T-cell (primary cell): ENCODE measurements around the gene SYTL1. TPM values are rescaled to one million over a fixed set of nuclear protein-coding genes. Genes with fewer than 3 reads are reported as not detected.

ENCODE experiments used
- ATAC-seq, 4 experiments: fragments of 200-7000 bp in 3 of 4; fragments of 150-1000 bp in 1 of 4; cut with Tn5 transposase; replicated peaks in 1 of 4; 1 replicate in 3 of 4; 2 replicates in 1 of 4; pipeline ENCODE4 v1.10.0; 2021; ENCODE audit warnings: moderate library complexity in 3 of 4, mild to moderate bottlenecking in 2 of 4, moderate number of reproducible peaks in 1 of 4
- CTCF ChIA-PET, 2 donors: fragments of 300-600 bp; sonication (Branson Sonifier 250); formaldehyde crosslinking; loops; one replicate each; lab custom pipeline; 2022; ENCODE audit warnings: antibody characterized with exemption in 2 of 2; lab: Charles Lee
- POLR2A ChIA-PET, 2 donors: fragments of 300-600 bp; sonication (Branson Sonifier 250); formaldehyde crosslinking; loops; one replicate each; lab custom pipeline; 2022; ENCODE audit warnings: antibody characterized with exemption in 2 of 2; lab: Charles Lee
- DNase-seq, 35 experiments: peaks; one replicate each; pipeline versions ENCODE4 v3.0.0 to v3.0.0-alpha.2; 2013 to 2023
- H3K27ac ChIP-seq: one replicate; pipeline ENCODE4 v1.5.1; 2013; ENCODE audit warnings: low read length
- H3K27me3 ChIP-seq, 2 experiments: replicated peaks in 1 of 2; 1 replicate in 1 of 2; 2 replicates in 1 of 2; pipeline versions ENCODE4 v1.6.1 to v1.7.0; 2013; ENCODE audit warnings: low read length in 1 of 2, mixed read lengths in 1 of 2; ENCODE audit not compliant: control insufficient read depth in 2 of 2, insufficient read depth in 2 of 2; ENCODE audit errors: extremely low read depth in 1 of 2
- H3K36me3 ChIP-seq, 2 donors: 1 replicate in 1 of 2; 2 replicates in 1 of 2; pipeline versions ENCODE4 v1.6.1 to v1.7.0; 2013; ENCODE audit warnings: low read length in 1 of 2; ENCODE audit not compliant: control insufficient read depth in 2 of 2, insufficient read depth in 1 of 2; ENCODE audit errors: extremely low read depth in 1 of 2
- H3K4me1 ChIP-seq, 2 experiments: 1 replicate in 1 of 2; 2 replicates in 1 of 2; pipeline versions ENCODE4 v1.6.1 to v1.7.0; 2013; ENCODE audit warnings: low read length in 2 of 2, mixed read lengths in 1 of 2; ENCODE audit not compliant: insufficient read depth in 2 of 2, control insufficient read depth in 1 of 2; ENCODE audit errors: extremely low read depth in 1 of 2
- H3K4me3 ChIP-seq, 2 donors: 1 replicate in 1 of 2; 2 replicates in 1 of 2; pipeline versions ENCODE4 v1.5.1 to v1.7.0; 2013; ENCODE audit warnings: mild to moderate bottlenecking in 2 of 2, low read length in 1 of 2, moderate library complexity in 1 of 2; ENCODE audit not compliant: control insufficient read depth in 1 of 2; ENCODE audit errors: extremely low read depth in 1 of 2
- H3K9me3 ChIP-seq: 2 replicates; pipeline ENCODE4 v1.7.0; 2013
- H3K27ac Mint-ChIP-seq, 2 donors: one replicate each; pipeline ENCODE4 v1.8.0; 2020 to 2021; ENCODE audit warnings: mild to moderate bottlenecking in 2 of 2, mixed read lengths in 2 of 2
- H3K27me3 Mint-ChIP-seq, 2 donors: one replicate each; pipeline ENCODE4 v1.8.0; 2021 to 2022; ENCODE audit warnings: mixed read lengths in 2 of 2
- H3K36me3 Mint-ChIP-seq: one replicate; pipeline ENCODE4 v1.8.0; 2021; ENCODE audit warnings: mixed read lengths
- H3K4me1 Mint-ChIP-seq, 3 donors: one replicate each; pipeline ENCODE4 v1.8.0; 2020 to 2022; ENCODE audit warnings: mixed read lengths in 3 of 3, mild to moderate bottlenecking in 1 of 3
- H3K4me3 Mint-ChIP-seq, 3 donors: one replicate each; pipeline ENCODE4 v1.8.0; 2020 to 2022; ENCODE audit warnings: mild to moderate bottlenecking in 3 of 3, mixed read lengths in 3 of 3, moderate library complexity in 3 of 3
- H3K9me3 Mint-ChIP-seq, 3 donors: one replicate each; pipeline ENCODE4 v1.8.0; 2020 to 2022; ENCODE audit warnings: mixed read lengths in 3 of 3
- WGBS: methylation state at CpG from one replicate; pipeline ENCODE4 v1.1.5; 2013; ENCODE audit warnings: missing lambda C conversion rate; ENCODE audit not compliant: insufficient coverage; 5-methylcytosine and 5-hydroxymethylcytosine counted together
- total RNA-seq, 35 experiments: library from RNA in 6 of 35; stranded (reverse) in 6 of 35; fragments of 120-200 nt in 1 of 35; gene quantifications; one replicate each; pipeline versions ENCODE4 v1.2.1 to v1.2.4 and lab custom pipeline; 2013 to 2026

The SYTL1 gene
- total RNA-seq, 5 donors from 2014 or later (not counting 1 experiment from before 2014, with no cell fraction given): 169 to 240 (median 199) TPM

DNA sequence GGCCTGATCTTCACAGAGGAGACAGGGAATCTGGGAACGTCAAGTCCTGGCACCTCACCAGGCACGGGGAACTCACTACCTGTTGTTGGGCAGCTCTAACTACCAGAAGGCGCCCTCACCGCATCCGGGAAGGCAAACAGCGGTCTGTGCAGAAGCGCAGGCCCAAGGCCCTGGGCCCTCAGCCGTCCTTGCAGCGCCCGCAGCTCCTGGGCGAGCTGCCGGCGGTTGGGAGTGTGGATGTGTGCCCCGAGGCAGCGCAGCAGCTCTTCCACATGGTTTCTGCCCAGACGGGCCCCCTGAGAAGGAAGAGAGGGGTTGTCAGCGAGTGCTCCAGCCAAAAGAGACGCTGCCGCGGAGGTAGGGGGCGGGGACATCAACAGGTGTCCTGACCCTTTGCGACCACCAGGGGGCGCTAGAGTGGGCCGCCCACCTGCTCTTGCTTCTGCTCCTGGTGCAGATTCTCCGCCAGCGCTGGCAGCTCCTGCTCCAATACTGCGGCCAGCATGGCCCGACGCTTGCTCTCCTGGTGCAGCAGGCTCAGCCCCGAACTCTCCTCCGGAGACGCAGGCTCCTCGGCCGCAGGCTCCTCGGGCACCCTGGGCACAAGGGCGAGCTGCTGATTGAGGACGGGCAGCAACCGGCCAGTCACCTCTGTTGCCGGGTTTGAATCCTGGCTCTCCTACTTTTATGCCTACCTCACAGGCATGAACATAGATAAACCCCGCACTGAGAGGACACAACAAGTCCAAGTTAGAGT, 15.6 kb downstream of the SYTL1 start:
- CTCF ChIA-PET: interaction anchor here (0.5 to 1.9 kb wide), 12 partner anchors 9 to 317 kb away, joined by 3 to 9 read pairs (median 3); partner anchors contain the start of gene MAP3K6 (in 1 of the 2)
- no peaks in the 10 kb centered on the region for H3K27me3 ChIP-seq
- DNase-seq: peak; percentile 58 to 90 (median 80)
- no peaks in the 10 kb centered on the region for H3K27me3 Mint-ChIP-seq
- peak overlapping the region; percentile 75 to 80 (median 75) for H3K4me3 Mint-ChIP-seq
- ATAC-seq: peak; percentile 79 to 83 (median 81)
- H3K9me3 ChIP-seq: no peaks in the 10 kb centered on the region
- peak overlapping the region; percentile 62 for H3K27ac ChIP-seq
- peaks cover 33 to 51% (median 40%) of the 10 kb centered on the region in 3 donors for H3K4me1 Mint-ChIP-seq
- WGBS: 6% methylated on average over 34 of the region's 40 CpGs
- H3K36me3 Mint-ChIP-seq: no peaks in the 10 kb centered on the region
- POLR2A ChIA-PET: interaction anchor here (0.6 to 0.7 kb wide), 2 partner anchors 127 to 1286 kb away, joined by 3 to 8 read pairs; no protein-coding TSS in a partner anchor
- peaks cover 5 to 8% of the 10 kb centered on the region in 2 donors for H3K36me3 ChIP-seq
- peak overlapping the region; percentile 61 to 73 for H3K4me3 ChIP-seq
- no peaks in the 10 kb centered on the region for H3K9me3 Mint-ChIP-seq
- H3K4me1 ChIP-seq: peaks cover 8 to 60% of the 10 kb centered on the region in 2 experiments
- peak overlapping the region; percentile 85 to 86 for H3K27ac Mint-ChIP-seq

DNA sequence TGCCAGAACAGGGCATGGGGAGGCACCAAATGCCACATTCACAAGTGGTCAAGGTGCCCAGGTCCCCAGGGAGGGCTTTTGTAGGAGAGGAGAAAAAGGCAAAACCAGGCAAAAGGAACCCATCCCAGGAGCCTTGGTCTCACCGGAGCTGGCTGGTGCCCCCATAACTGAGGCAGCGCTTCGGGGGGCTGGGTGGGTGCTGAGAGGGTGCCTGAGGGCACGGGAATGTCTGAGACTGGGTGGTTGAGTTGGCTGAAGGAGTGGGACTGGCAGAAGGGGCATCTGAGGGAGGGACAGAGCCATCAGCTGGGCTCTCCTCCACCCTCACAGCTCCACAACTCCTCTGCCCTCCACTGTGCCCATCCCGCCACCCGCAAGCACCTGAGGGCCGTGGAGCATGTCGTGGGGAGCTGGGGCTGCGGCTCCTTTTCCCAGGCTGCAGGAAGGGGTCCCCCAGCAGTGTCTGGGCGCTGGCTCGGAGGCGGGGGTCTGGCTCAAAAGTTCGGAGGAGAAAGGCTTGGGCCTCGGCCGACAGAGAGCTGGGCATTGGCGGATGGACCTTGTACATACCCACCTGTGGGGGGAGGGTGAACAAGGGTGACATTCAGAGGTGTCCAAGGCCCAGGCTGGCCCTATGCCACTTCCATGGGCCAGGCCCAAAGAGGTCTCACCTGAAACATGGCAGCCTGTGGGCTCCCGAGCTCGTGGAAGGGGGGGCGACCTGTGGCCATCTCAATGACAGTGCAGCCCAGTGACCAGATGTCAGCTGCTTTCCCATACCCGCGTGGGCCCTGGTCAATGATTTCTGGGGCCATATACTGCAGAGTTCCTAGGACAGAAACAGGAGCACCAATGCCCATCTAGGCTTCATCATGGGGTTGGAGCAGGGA, 16.5 kb downstream of the SYTL1 start:
- Histone ChIP-seq H3K36me3 (peaks cover 2 to 5% of the 10 kb centered on the region in 2 donors), H3K9me3 (no peaks in the 10 kb centered on the region), H3K4me1 (peaks cover 8 to 60% of the 10 kb centered on the region in 2 experiments), H3K27me3 (no peaks in the 10 kb centered on the region), H3K27ac (no peak overlapping the region), H3K4me3 (no peak overlapping the region)
- CTCF ChIA-PET: interaction anchor here (0.6 to 1.9 kb wide), 7 partner anchors 8 to 180 kb away, joined by 3 to 9 read pairs (median 3); partner anchors contain the start of gene MAP3K6 (in 1 of the 2)
- POLR2A ChIA-PET: no interaction called here
- no peak for DNase-seq
- ATAC-seq: no peak
- WGBS: 98% methylated on average over 17 of the region's 21 CpGs
- H3K27me3 Mint-ChIP-seq: no peaks in the 10 kb centered on the region
- H3K4me1 Mint-ChIP-seq: peaks cover 33 to 52% (median 42%) of the 10 kb centered on the region in 3 donors
- H3K27ac Mint-ChIP-seq: peak overlapping the region in 1 of 2 donors; percentile 85
- H3K36me3 Mint-ChIP-seq: no peaks in the 10 kb centered on the region
- no peaks in the 10 kb centered on the region for H3K9me3 Mint-ChIP-seq
- peak overlapping the region in 2 of 3 donors; percentile 66 to 75 for H3K4me3 Mint-ChIP-seq

DNA sequence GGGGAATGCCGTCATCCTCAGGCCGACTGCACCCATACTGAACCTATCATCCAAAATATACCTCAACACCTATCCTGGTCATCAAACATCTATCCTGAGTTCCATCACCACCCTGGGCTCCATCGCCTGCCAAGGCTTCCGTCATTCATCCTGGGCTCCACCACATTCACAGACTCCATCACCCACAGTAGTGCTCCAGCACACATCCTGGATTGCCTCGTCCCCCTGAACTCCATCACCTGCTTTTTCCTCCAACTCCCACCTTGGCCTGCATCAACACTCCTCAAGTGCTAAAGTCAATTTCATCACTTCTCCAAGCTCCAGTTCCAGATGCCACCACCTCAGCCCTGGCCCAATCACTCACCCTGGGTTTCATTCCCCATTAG, 17.1 kb downstream of the SYTL1 start:
- Mint-ChIP-seq H3K4me3 (peak overlapping the region in 2 of 3 donors; percentile 66 to 75), H3K36me3 (no peaks in the 10 kb centered on the region), H3K9me3 (no peaks in the 10 kb centered on the region), H3K27ac (no peak overlapping the region), H3K4me1 (peaks cover 33 to 50% (median 46%) of the 10 kb centered on the region in 3 donors), H3K27me3 (no peaks in the 10 kb centered on the region)
- DNase-seq (no peak), ATAC-seq (no peak)
- CTCF ChIA-PET: interaction anchor here in 1 of 2 donors (1.0 kb wide), 1 partner anchor 14 kb away, joined by 3 read pairs; no protein-coding TSS in a partner anchor
- 100% methylated on average over 5 of the region's 5 CpGs for WGBS
- Histone ChIP-seq H3K27ac (no peak overlapping the region), H3K4me3 (no peak overlapping the region), H3K36me3 (no peaks in the 10 kb centered on the region), H3K4me1 (peaks cover 8 to 60% of the 10 kb centered on the region in 2 experiments), H3K9me3 (no peaks in the 10 kb centered on the region), H3K27me3 (no peaks in the 10 kb centered on the region)
- POLR2A ChIA-PET: no interaction called here

DNA sequence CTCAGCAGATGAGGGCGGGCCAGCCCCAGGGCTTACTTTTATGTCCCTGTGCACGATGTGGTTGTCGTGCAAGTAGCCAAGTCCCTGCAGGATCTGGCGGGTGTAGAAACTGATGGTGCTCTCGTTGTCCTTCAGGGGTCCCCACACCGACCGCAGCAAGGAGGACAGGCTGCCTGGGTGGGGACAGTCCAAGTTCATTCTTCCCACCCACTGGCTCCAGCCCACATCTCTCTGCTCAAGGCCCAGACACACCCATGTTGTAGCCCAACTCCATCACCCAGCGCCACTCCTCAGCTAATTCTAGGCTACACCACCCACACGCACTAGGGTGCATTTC, 18.0 kb downstream of the SYTL1 start:
- 41% methylated on average over 7 of the region's 9 CpGs for WGBS
- DNase-seq (no peak), ATAC-seq (peak in 1 of 4 experiments; percentile 0)
- no peaks in the 10 kb centered on the region for H3K9me3 Mint-ChIP-seq
- H3K36me3 Mint-ChIP-seq: no peaks in the 10 kb centered on the region
- H3K27ac ChIP-seq: no peak overlapping the region
- peak overlapping the region; percentile 61 to 85 for H3K27ac Mint-ChIP-seq
- H3K4me1 ChIP-seq: peaks cover 8 to 64% of the 10 kb centered on the region in 2 experiments
- peak overlapping the region; percentile 39 to 45 for H3K4me3 ChIP-seq
- H3K27me3 Mint-ChIP-seq: no peaks in the 10 kb centered on the region
- no peaks in the 10 kb centered on the region for H3K36me3 ChIP-seq
- peaks cover 42 to 58% (median 52%) of the 10 kb centered on the region in 3 donors for H3K4me1 Mint-ChIP-seq
- ChIA-PET POLR2A (no interaction called here), CTCF (interaction anchor here in 1 of 2 donors (0.6 kb wide), 1 partner anchor 240 kb away, joined by 9 read pairs; no protein-coding TSS in a partner anchor)
- peak overlapping the region; percentile 65 to 75 (median 67) for H3K4me3 Mint-ChIP-seq
- no peaks in the 10 kb centered on the region for H3K27me3 ChIP-seq
- H3K9me3 ChIP-seq: no peaks in the 10 kb centered on the region

DNA sequence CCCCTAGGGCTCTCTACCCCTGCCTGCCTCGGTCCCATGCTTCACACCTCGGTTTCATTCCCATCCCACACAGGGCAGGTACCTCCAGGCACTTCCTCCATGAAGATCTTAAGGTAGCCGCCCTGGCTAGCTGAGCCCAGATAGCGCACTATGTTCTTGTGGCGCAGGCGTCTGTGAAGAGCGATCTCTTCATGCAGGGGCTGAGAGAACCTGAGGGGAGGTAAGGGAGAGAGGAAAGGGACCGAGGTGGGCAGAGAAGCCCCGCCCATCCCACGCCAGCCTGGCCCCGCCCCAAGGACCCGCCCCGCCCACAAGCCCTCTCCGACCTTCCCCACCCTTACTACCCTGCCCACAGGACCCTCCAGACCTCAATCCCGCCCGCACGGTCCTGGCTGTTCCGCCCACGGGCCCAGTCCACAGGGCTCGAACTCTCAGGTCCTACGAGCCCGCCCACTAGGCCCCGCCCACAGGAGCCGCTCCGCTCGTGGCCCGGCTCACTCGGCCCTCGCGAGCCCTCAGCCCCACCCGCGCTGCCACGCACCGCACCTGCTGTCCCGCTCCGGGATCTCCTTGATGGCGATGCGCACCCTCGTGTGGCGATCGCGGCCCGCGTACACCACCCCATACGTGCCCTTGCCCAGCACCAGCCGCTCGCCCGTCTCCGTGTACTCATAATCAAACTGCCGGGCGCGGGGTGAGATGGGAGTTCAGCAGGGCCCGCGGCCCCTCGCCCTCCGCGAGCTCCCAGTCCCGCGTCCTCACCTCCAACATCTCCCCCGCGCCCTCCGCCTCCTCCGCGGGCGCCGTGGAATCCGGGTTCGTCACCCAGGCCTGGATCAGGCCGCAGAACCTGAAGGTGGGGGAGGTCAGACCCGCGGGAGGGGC, 18.6 kb downstream of the SYTL1 start:
- ChIA-PET CTCF (interaction anchor here in 1 of 2 donors (0.6 kb wide), 1 partner anchor 240 kb away, joined by 9 read pairs; no protein-coding TSS in a partner anchor), POLR2A (no interaction called here)
- Mint-ChIP-seq H3K27ac (peak overlapping the region; percentile 71 to 85), H3K4me1 (peaks cover 44 to 61% (median 56%) of the 10 kb centered on the region in 3 donors), H3K4me3 (peak overlapping the region; percentile 65 to 75 (median 67)), H3K36me3 (no peaks in the 10 kb centered on the region), H3K9me3 (no peaks in the 10 kb centered on the region), H3K27me3 (no peaks in the 10 kb centered on the region)
- H3K27ac ChIP-seq: no peak overlapping the region
- DNase-seq (peak in 14 of 35 experiments; percentile 24 to 64 (median 39)), ATAC-seq (peak in 3 of 4 experiments; percentile 10 to 33 (median 28))
- H3K27me3 ChIP-seq: no peaks in the 10 kb centered on the region
- peaks cover 13 to 66% of the 10 kb centered on the region in 2 experiments for H3K4me1 ChIP-seq
- H3K36me3 ChIP-seq: no peaks in the 10 kb centered on the region
- 19% methylated on average over 49 of the region's 71 CpGs for WGBS
- H3K4me3 ChIP-seq: peak overlapping the region; percentile 39 to 45
- no peaks in the 10 kb centered on the region for H3K9me3 ChIP-seq
